AG04449 (cell line): ENCODE results near the gene PABPN1.

ENCODE experiments used
- CTCF ChIA-PET: fragments of 350-600 bp; formaldehyde crosslinking; extraction: SDS; loops from one replicate; lab custom pipeline; 2021; ENCODE audit warnings: antibody characterized with exemption; lab: Yijun Ruan, JAX
- POLR2A ChIA-PET: fragments of 400-600, 350-600 bp; formaldehyde crosslinking; extraction: SDS; loops from one replicate; lab custom pipeline; 2020; ENCODE audit warnings: antibody characterized with exemption, inconsistent platforms; lab: Yijun Ruan, JAX
- DNase-seq: peaks from one replicate; pipeline ENCODE4 v3.0.0-alpha.2; 2010; ENCODE audit warnings: low read depth, low spot score
- H3K4me3 ChIP-seq: 2 replicates; pipeline ENCODE4 v1.5.1; 2011; ENCODE audit warnings: low read depth, mild to moderate bottlenecking, control low read depth, low read length
- TF ChIP-seq, protein P1 (sequence below): IDR thresholded peaks from one replicate; pipeline ENCODE4 v1.5.1; 2011; ENCODE audit warnings: mild to moderate bottlenecking, moderate library complexity, low read length, control low read depth, inconsistent platforms; ENCODE audit not compliant: insufficient read depth; ENCODE audit errors: missing control alignments

PABPN1 gene

DNA sequence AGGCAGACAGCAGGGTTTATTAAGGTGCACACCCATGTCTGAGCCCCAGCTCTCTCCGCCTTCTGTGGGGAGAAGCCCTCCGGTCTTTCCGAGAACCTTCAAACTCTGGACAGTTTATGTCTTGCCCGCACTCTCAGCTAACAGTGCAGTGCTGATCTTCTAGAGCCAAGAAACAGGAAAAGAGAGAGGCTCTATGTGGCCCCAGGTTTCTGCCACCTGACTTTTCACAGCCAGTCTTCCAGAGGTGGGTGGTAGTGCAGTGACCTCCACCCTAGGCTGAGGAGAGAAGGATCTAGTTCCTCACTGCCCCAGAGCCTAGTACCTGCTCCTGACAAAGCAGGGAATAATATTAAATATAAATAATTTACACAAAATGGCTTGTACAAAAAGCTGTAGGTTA lies 35.4 kb downstream of the PABPN1 start:
- TF ChIP-seq, protein P1, sequence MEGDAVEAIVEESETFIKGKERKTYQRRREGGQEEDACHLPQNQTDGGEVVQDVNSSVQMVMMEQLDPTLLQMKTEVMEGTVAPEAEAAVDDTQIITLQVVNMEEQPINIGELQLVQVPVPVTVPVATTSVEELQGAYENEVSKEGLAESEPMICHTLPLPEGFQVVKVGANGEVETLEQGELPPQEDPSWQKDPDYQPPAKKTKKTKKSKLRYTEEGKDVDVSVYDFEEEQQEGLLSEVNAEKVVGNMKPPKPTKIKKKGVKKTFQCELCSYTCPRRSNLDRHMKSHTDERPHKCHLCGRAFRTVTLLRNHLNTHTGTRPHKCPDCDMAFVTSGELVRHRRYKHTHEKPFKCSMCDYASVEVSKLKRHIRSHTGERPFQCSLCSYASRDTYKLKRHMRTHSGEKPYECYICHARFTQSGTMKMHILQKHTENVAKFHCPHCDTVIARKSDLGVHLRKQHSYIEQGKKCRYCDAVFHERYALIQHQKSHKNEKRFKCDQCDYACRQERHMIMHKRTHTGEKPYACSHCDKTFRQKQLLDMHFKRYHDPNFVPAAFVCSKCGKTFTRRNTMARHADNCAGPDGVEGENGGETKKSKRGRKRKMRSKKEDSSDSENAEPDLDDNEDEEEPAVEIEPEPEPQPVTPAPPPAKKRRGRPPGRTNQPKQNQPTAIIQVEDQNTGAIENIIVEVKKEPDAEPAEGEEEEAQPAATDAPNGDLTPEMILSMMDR, result no peak
- DNase-seq, result no peak
- ChIA-PET CTCF (interaction anchor here (1.6 kb wide), 1 partner anchor 23 kb away, joined by 6 read pairs; no protein-coding TSS in a partner anchor), POLR2A (no interaction called here)
- no peak overlapping the region for H3K4me3 ChIP-seq

DNA sequence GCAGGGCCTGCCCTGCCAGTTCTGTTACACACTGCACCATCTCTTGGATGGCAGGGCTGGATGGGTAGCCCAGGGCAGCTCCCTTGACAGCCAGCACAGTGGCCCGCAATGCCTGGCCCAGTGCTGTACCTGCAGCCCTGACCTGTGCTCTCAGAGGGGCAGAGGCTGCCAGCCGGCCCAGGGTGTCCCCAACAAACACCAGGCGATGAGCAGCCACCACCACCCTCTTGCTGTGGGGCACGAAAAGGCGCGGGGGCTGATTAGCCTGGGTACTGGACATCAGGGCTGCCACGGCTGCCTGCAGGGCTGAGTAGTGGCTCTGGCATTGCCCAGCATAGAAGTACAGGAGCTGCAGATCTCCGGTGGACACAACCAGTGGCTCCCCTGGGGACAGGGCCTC lies 36.0 kb downstream of the PABPN1 start:
- CTCF ChIA-PET, result interaction anchor here (0.8 to 1.6 kb wide), 2 partner anchors 22 to 80 kb away, joined by 3 to 6 read pairs; no protein-coding TSS in a partner anchor
- TF ChIP-seq, protein P1, result no peak
- DNase-seq, result no peak
- H3K4me3 ChIP-seq, result no peak overlapping the region
- POLR2A ChIA-PET, result no interaction called here

DNA sequence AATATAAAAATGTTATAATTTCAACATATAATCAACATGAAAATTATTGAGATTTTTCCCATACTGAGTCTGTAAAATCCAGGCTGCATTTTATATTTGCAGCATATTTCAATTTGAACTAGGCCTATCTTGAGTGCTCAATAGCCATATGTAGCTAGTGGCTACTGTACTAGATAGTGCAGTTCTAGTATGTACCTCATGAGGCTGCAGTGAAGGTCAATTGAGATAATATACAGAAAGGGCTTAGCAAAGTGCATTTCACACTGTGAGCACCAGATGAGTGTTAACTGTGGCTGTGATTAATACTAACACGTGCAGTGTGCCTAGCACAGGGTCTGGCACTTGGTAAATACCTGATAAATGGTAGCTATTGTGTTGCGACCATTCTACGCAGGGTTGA lies 36.8 kb downstream of the PABPN1 start:
- H3K4me3 ChIP-seq, result no peak overlapping the region
- TF ChIP-seq, protein P1, result no peak
- DNase-seq, result no peak
- POLR2A ChIA-PET, result interaction anchor here (1.0 kb wide), 1 partner anchor 36 kb away, joined by 3 read pairs; the partner anchor contains the start of gene PABPN1
- CTCF ChIA-PET, result interaction anchor here (0.8 to 1.6 kb wide), 3 partner anchors 11 to 80 kb away, joined by 3 to 6 read pairs (median 3); no protein-coding TSS in a partner anchor

DNA sequence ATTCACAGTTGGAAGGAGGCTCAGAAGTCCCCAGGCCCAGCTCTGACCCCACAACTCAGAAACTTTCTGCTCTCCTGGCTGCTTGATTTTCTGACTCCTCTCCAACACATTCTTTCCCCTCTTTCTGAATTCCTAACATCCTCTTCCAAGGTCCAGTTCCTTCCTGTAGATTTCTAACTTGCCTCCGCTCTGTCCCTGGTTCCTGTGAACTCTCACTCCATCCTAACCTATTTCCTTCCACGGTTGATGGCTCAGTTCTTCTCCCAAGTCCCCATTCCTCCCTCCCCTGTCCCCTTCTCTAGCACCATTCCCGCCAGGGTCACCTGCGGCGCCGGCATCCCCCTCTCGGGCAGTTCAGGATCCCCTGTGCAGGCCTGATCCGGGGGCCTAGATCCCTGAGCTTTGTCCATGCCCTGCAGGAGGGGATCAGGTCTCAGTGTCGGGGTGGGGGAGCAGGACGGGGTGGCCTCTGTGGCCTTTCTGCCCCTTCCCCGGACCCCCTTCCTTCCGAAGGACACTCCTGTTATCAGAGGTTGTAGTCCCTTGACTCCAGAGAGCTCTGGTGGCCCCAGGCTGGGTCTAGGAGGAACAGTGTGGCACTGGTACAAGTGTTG lies 37.4 kb downstream of the PABPN1 start:
- POLR2A ChIA-PET, result interaction anchor here (1.0 kb wide), 1 partner anchor 37 kb away, joined by 3 read pairs; the partner anchor contains the start of gene PABPN1
- no peak for DNase-seq

GRCh38 chr14:23359167-23359626 lies 37.9 kb downstream of the PABPN1 start:
- ChIA-PET POLR2A (no interaction called here), CTCF (interaction anchor here (5.5 to 12.6 kb wide), 2 partner anchors 21 to 32 kb away, joined by 34 to 153 read pairs; partner anchors contain the start of gene CMTM5)
- H3K4me3 ChIP-seq, result no peak overlapping the region
- no peak for DNase-seq
- TF ChIP-seq, protein P1, result no peak

More for the DNA sequence above, 37.4 kb downstream of the PABPN1 start:
- H3K4me3 ChIP-seq, result no peak overlapping the region
- TF ChIP-seq, protein P1, result no peak
- CTCF ChIA-PET, result interaction anchor here (0.6 to 12.6 kb wide), 3 partner anchors 12 to 21 kb away, joined by 3 to 153 read pairs (median 3); partner anchors contain the start of gene CMTM5

DNA sequence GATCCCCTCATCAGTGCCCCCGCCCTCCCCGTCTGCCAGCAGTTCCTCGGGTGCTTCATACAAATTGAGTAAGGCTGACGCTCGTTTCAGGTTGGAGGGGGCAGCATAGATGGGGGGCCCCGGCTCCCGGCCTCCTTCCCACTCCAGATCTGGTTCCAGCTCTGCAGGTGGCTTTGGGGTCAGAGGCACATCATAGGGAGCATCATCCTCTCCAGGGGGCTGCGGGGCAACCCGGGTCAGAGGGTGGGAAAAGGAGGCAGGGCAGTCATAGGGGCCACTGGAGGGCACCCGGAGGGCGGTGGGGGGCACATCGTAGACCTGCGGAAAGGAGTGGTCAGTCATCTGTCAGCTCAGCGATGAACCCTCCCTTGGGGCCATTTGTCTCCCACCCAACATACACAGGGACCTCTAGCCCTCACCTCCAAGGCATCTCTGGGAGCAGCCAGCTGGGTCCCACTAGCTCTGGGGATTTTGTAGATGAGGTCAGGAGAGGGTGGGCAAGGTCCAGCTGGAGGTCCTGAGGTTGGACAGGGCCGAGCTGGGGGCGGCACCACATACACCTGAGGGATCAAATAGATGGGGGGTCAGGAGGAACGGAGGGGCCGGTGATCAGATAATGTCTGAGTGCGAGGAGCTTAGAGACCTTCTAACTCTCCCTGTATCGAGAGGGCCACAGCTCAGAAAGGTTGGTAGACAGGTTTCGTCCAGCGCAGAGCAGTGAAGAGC lies 38.6 kb downstream of the PABPN1 start:
- TF ChIP-seq, protein P1, result no peak
- ChIA-PET POLR2A (no interaction called here), CTCF (interaction anchor here (0.9 to 12.6 kb wide), 4 partner anchors 7 to 33 kb away, joined by 4 to 153 read pairs (median 30); partner anchors contain the start of genes CMTM5 and SLC22A17)
- DNase-seq, result no peak
- no peak overlapping the region for H3K4me3 ChIP-seq
